A673 (cell line): ENCODE data around the gene ERBB3.

Experiments
- EZH2 ChIP-seq: fragments of 200-600 bp; sonication (generic); IDR thresholded peaks from 2 replicates; pipeline ENCODE4 v1.6.1; 2017; ENCODE audit warnings: borderline replicate concordance, low read depth, mild to moderate bottlenecking, mixed read lengths, antibody characterized with exemption, low read length; ENCODE audit not compliant: poor library complexity, severe bottlenecking
- TF ChIP-seq, protein P1 (sequence below): fragments of 300-800, 200-600 bp; sonication (generic); conservative IDR thresholded peaks from 2 replicates; pipeline ENCODE4 v1.5.1; 2017; ENCODE audit warnings: low read depth, mild to moderate bottlenecking, antibody characterized with exemption, low read length, moderate library complexity, mixed read lengths

DNA sequence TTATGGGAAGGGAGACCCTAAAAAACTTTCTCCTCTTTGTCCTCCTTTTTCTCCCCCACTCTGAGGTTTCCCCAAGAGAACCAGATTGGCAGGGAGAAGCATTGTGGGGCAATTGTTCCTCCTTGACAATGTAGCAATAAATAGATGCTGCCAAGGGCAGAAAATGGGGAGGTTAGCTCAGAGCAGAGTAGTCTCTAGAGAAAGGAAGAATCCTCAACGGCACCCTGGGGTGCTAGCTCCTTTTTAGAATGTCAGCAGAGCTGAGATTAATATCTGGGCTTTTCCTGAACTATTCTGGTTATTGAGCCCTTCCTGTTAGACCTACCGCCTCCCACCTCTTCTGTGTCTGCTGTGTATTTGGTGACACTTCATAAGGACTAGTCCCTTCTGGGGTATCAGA, 42.8 kb upstream of the ERBB3 start:
- TF ChIP-seq, protein P1, sequence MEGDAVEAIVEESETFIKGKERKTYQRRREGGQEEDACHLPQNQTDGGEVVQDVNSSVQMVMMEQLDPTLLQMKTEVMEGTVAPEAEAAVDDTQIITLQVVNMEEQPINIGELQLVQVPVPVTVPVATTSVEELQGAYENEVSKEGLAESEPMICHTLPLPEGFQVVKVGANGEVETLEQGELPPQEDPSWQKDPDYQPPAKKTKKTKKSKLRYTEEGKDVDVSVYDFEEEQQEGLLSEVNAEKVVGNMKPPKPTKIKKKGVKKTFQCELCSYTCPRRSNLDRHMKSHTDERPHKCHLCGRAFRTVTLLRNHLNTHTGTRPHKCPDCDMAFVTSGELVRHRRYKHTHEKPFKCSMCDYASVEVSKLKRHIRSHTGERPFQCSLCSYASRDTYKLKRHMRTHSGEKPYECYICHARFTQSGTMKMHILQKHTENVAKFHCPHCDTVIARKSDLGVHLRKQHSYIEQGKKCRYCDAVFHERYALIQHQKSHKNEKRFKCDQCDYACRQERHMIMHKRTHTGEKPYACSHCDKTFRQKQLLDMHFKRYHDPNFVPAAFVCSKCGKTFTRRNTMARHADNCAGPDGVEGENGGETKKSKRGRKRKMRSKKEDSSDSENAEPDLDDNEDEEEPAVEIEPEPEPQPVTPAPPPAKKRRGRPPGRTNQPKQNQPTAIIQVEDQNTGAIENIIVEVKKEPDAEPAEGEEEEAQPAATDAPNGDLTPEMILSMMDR: no peak
- TF ChIP-seq EZH2: no peak
